ENCODE results near the gene IL6ST.

Gene IL6ST

DNA sequence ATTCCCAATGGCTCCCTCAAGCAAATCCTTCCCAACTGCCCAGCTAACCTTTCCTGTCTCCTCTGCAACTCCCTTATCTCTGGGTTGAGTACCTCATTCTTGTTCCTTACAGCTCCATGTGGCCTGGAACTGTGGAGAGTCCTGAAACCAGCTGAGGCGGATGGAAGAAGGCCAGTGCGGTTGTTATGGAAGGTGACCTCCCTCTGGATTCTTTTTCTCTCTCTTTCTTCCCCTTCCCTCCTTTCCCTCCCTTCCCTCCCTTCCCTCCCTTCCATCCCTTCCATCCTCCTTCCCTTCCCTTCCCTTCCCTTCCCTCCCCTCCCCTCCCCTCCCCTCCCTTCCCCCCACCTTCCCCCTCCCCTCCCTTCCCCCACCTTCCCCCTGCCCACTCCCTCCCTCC is 98.5 kb downstream of the IL6ST start:
- DNase-seq (ENCODE audit: low spot score): no peak

- DNase-seq (ENCODE audit: low spot score): no peak
Observed at GRCh38 chr5:55895346-55895745, 99.4 kb downstream of the IL6ST start.

GRCh38 chr5:55894135-55894534 is 100.6 kb downstream of the IL6ST start:
- DNase-seq (ENCODE audit: low spot score): no peak

DNA sequence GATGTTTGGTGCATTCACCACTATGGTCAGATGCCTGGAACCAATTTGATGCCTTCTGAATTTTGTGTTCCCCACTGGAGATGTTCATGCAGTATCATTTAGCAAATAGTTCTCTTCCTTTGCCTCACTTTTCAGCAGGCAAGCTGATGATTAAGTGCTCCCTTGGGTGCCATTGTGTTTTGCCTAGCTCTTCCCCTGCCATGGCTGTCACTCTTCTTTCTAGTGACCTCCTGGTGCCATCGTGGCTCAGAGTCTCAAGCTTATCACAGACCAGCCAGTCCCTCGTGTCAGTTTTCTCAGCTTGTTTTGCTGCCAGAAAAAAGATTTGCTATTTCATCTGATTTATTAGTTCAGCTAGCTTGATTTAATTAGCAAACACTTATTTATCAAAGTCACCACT is 102.3 kb downstream of the IL6ST start:
- DNase-seq (ENCODE audit: low spot score): no peak

GRCh38 chr5:55888205-55888604 is 106.6 kb downstream of the IL6ST start:
- DNase-seq (ENCODE audit: low spot score): no peak

DNA sequence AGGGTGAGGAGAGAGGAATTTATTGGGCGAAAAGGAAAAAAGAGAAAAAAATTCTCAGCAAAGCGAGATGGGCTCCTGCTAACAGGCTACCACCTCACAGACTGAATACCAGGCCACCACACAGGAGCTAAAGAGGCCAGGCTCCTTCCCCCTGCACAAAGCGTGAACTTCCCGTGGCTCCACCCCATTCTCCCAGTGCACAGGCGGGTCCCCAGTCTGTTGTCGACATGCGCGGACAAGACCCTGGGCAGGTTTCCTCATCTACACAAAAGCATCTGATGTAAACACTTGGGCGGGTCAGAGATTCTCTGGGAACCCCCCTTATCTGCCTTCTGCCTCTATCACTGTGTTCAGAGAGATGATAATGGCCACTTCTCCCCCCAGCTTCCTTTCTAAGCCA is 109.4 kb downstream of the IL6ST start:
- no peak for DNase-seq (ENCODE audit: low spot score)
